HepG2 (cell line): ENCODE data around the gene HRH3. TPM values are rescaled to one million over a fixed set of nuclear protein-coding genes. Genes with fewer than 3 reads are reported as not detected.

ENCODE experiments used
- CREBL2 ChIP-seq: sonication (generic); formaldehyde crosslinking; IDR thresholded peaks from 2 replicates; pipeline ENCODE4 v1.8.1; 2023; ENCODE audit warnings: missing genetic modification reagents, mild to moderate bottlenecking, borderline replicate concordance
- ETS1 ChIP-seq: sonication (generic); formaldehyde crosslinking; IDR thresholded peaks from 2 replicates; pipeline ENCODE4 v1.4.0; 2020; ENCODE audit warnings: missing genetic modification reagents
- FOXA3 ChIP-seq: IDR thresholded peaks from 2 replicates; pipeline ENCODE4 v1.6.1; 2016; ENCODE audit warnings: missing genetic modification reagents, missing compliant biosample characterization
- FUBP1 ChIP-seq: sonication (generic); formaldehyde crosslinking; IDR thresholded peaks from 2 replicates; pipeline ENCODE4 v1.5.1; 2020; ENCODE audit warnings: missing genetic modification reagents, mild to moderate bottlenecking, borderline replicate concordance
- HMGA1 ChIP-seq: sonication (generic); formaldehyde crosslinking; conservative IDR thresholded peaks from 2 replicates; pipeline ENCODE4 v1.4.0; 2020; ENCODE audit warnings: missing genetic modification reagents
- IRF9 ChIP-seq: sonication (generic); formaldehyde crosslinking; IDR thresholded peaks from 2 replicates; pipeline ENCODE4 v1.8.0; 2022; ENCODE audit warnings: missing genetic modification reagents, mild to moderate bottlenecking, borderline replicate concordance
- NFKB2 ChIP-seq: sonication (generic); formaldehyde crosslinking; IDR thresholded peaks from 2 replicates; pipeline ENCODE4 v1.4.0; 2020; ENCODE audit warnings: missing genetic modification reagents, borderline replicate concordance
- POGK ChIP-seq: sonication (generic); formaldehyde crosslinking; conservative IDR thresholded peaks from 2 replicates; pipeline ENCODE4 v1.8.0; 2022; ENCODE audit warnings: mild to moderate bottlenecking, moderate library complexity, missing genetic modification reagents
- REXO4 ChIP-seq: sonication (generic); formaldehyde crosslinking; IDR thresholded peaks from 2 replicates; pipeline ENCODE4 v1.8.0; 2022; ENCODE audit warnings: missing genetic modification reagents, mild to moderate bottlenecking, borderline replicate concordance
- USF2 ChIP-seq, 2 experiments: sonication (generic) in 1 of 2; formaldehyde crosslinking in 1 of 2; IDR thresholded peaks; 2 replicates each; pipeline versions ENCODE4 v1.5.1 to v1.6.1; 2011 to 2020; ENCODE audit warnings: borderline replicate concordance in 1 of 2, low read depth in 1 of 2, low read length in 1 of 2, mild to moderate bottlenecking in 1 of 2, missing genetic modification reagents in 1 of 2, moderate library complexity in 1 of 2
- ZMYM3 ChIP-seq: sonication (generic); formaldehyde crosslinking; IDR thresholded peaks from 2 replicates; pipeline ENCODE4 v1.5.1; 2020; ENCODE audit warnings: mild to moderate bottlenecking, missing genetic modification reagents
- ZNF598 ChIP-seq: sonication (generic); formaldehyde crosslinking; IDR thresholded peaks from 2 replicates; pipeline ENCODE4 v1.5.1; 2020; ENCODE audit warnings: mild to moderate bottlenecking, missing genetic modification reagents, borderline replicate concordance
- ZNF687 ChIP-seq: sonication (generic); formaldehyde crosslinking; IDR thresholded peaks from 2 replicates; pipeline ENCODE4 v1.5.1; 2020; ENCODE audit warnings: mild to moderate bottlenecking, missing genetic modification reagents, moderate library complexity
- polyA plus RNA-seq, 8 experiments: library from polyadenylated mRNA; depleted of rRNA in 3 of 8; stranded (reverse) in 7 of 8; unstranded in 1 of 8; fragments of >200 nt; fragmentation: Illumina TruSeq in 4 of 8; extraction: Trizol in 4 of 8; gene quantifications; 2 replicates each; pipeline versions ENCODE4 v1.2.1 to v1.2.3, GENCODE V29; 2011 to 2016; ENCODE audit warnings: low read depth in 4 of 8, missing spikeins in 1 of 8, mixed read lengths in 1 of 8; ENCODE audit not compliant: insufficient read depth in 1 of 8
- total RNA-seq, 5 experiments: library from RNA; depleted of rRNA; stranded (reverse); fragments of >200 nt; fragmentation: Illumina TruSeq; extraction: Trizol; gene quantifications; 2 replicates each; pipeline ENCODE4 v1.2.3, GENCODE V29; 2016; ENCODE audit warnings: low read depth in 1 of 5

The HRH3 gene
- total and polyA plus RNA-seq, 2 of the 13 experiments (the other 11 are each of a cell fraction or from before 2014, with no cell fraction given), result 0.18 TPM; not detected in 1

GRCh38 chr20:62219992-62220665 lies at the start of gene HRH3 (continued):
- TF ChIP-seq ZNF687 (peak; percentile 53), FUBP1 (CRISPR knock-in tag) (no peak), NFKB2 (CRISPR knock-in tag) (peak; percentile 86; the same call in 1 of the 2 replicates), POGK (CRISPR knock-in tag) (peak; percentile 92), IRF9 (CRISPR knock-in tag) (peak; percentile 60; the same call in 1 of the 2 replicates), ZNF598 (0 out of 2 replicates have a peak, but pooled peaks have one; percentile 30), HMGA1 (CRISPR knock-in tag) (no peak), ETS1 (CRISPR knock-in tag) (peak; percentile 95; the same call in 1 of the 2 replicates), FOXA3 (CRISPR knock-in tag) (peak; percentile 35; the same call in 1 of the 2 replicates), REXO4 (CRISPR knock-in tag) (no peak), ZMYM3 (CRISPR knock-in tag) (no peak), USF2 (IDR thresholded peaks at IDR 0.05; ENCODE audit: low read depth, low read length) (no peak), USF2 (CRISPR knock-in tag; IDR thresholded peaks at IDR 0.05; ENCODE audit: borderline replicate concordance) (no peak), CREBL2 (CRISPR knock-in tag) (0 out of 2 replicates have a peak, but pooled peaks have one; percentile 77)
